Natural killer cell (primary cell): Measurements from ENCODE around the gene HMCN1. TPM values are rescaled to one million over a fixed set of nuclear protein-coding genes. Genes with fewer than 3 reads are reported as not detected.

Experiments used
- ATAC-seq, 3 donors: fragments of 150-1000 bp in 2 of 3; fragments of 200-7000 bp in 1 of 3; cut with Tn5 transposase; 1 replicate in 1 of 3; 2 replicates in 2 of 3; pipeline ENCODE4 v1.10.0; 2021; ENCODE audit warnings: mild to moderate bottlenecking in 2 of 3, moderate library complexity in 2 of 3
- DNase-seq, 2 donors: peaks; one replicate each; pipeline versions ENCODE4 v3.0.0 to v3.0.0-alpha.2; 2013 to 2021; ENCODE audit warnings: mixed read lengths in 1 of 2
- H3K27ac ChIP-seq: one replicate; pipeline ENCODE4 v1.5.1; 2013; ENCODE audit warnings: mild to moderate bottlenecking, low read length
- H3K27me3 ChIP-seq: one replicate; pipeline ENCODE4 v1.6.1; 2013; ENCODE audit warnings: low read length; ENCODE audit not compliant: control insufficient read depth, insufficient read depth
- H3K36me3 ChIP-seq: one replicate; pipeline ENCODE4 v1.6.1; 2013; ENCODE audit warnings: low read length; ENCODE audit not compliant: control insufficient read depth, insufficient read depth
- H3K4me1 ChIP-seq: one replicate; pipeline ENCODE4 v1.6.1; 2013; ENCODE audit warnings: low read length; ENCODE audit not compliant: control insufficient read depth, insufficient read depth
- H3K4me3 ChIP-seq: one replicate; pipeline ENCODE4 v1.5.1; 2013; ENCODE audit warnings: low read length
- H3K9me3 ChIP-seq: one replicate; pipeline ENCODE4 v1.6.1; 2013; ENCODE audit warnings: low read length; ENCODE audit not compliant: control insufficient read depth, insufficient read depth
- H3K27ac Mint-ChIP-seq, 2 donors: one replicate each; pipeline ENCODE4 v1.8.0; 2022; ENCODE audit warnings: mild to moderate bottlenecking in 2 of 2, mixed read lengths in 2 of 2, moderate library complexity in 1 of 2
- H3K27me3 Mint-ChIP-seq, 2 donors: one replicate each; pipeline ENCODE4 v1.8.0; 2022; ENCODE audit warnings: low read depth in 2 of 2, mixed read lengths in 2 of 2
- H3K36me3 Mint-ChIP-seq: one replicate; pipeline ENCODE4 v1.8.0; 2022; ENCODE audit warnings: mixed read lengths
- H3K4me1 Mint-ChIP-seq, 2 donors: one replicate each; pipeline ENCODE4 v1.8.0; 2022; ENCODE audit warnings: mixed read lengths in 2 of 2
- H3K4me3 Mint-ChIP-seq: one replicate; pipeline ENCODE4 v1.8.0; 2022; ENCODE audit warnings: mild to moderate bottlenecking, moderate library complexity, mixed read lengths
- H3K9me3 Mint-ChIP-seq, 2 donors: one replicate each; pipeline ENCODE4 v1.8.0; 2022; ENCODE audit warnings: mixed read lengths in 2 of 2
- CTCF ChIP-seq: fragments of 200-600 bp; IDR thresholded peaks from one replicate; pipeline ENCODE4 v1.8.0; 2022; ENCODE audit warnings: antibody characterized with exemption
- WGBS: methylation state at CpG from one replicate; pipeline ENCODE4 v1.1.7; 2013; ENCODE audit warnings: missing lambda C conversion rate; ENCODE audit not compliant: insufficient coverage; 5-methylcytosine and 5-hydroxymethylcytosine counted together
- intact Hi-C: fragments of 100-400 bp; cut with micrococcal nuclease; formaldehyde crosslinking; loops from one replicate; pipeline ENCODE4 v1.14.2; 2022
- total RNA-seq, 4 donors: library from RNA; stranded (reverse); fragments of 120-200 nt in 1 of 4; gene quantifications; one replicate each; pipeline versions ENCODE4 v1.2.3 to v1.2.4, GENCODE V29; 2013 to 2022

Gene HMCN1
- total RNA-seq, 3 donors from 2014 or later (not counting 1 experiment from before 2014, with no cell fraction given): 0.02 to 0.45 (median 0.39) TPM

- 80% methylated on average over 5 of the region's 5 CpGs for WGBS
- Mint-ChIP-seq H3K27me3 (peaks cover 42 to 82% of the 10 kb centered on the region in 2 donors), H3K36me3 (peaks cover 35% of the 10 kb centered on the region), H3K4me3 (no peak overlapping the region), H3K4me1 (peaks cover 16 to 18% of the 10 kb centered on the region in 2 donors), H3K27ac (no peak overlapping the region), H3K9me3 (peaks cover 7 to 11% of the 10 kb centered on the region in 2 donors)
- H3K36me3 ChIP-seq: no peaks in the 10 kb centered on the region
- ATAC-seq: no peak
- H3K4me3 ChIP-seq: no peak overlapping the region
- TF ChIP-seq CTCF: no peak
- peaks cover 11% of the 10 kb centered on the region for H3K4me1 ChIP-seq
- no peak overlapping the region for H3K27ac ChIP-seq
- no peaks in the 10 kb centered on the region for H3K9me3 ChIP-seq
- no peak for DNase-seq
- peaks cover 43% of the 10 kb centered on the region for H3K27me3 ChIP-seq
- intact Hi-C loops: no loop called here
Measured at GRCh38 chr1:185732951-185733350, 1.2 kb upstream of the HMCN1 start.

GRCh38 chr1:185734929-185735700, 924 bp downstream of the HMCN1 start:
- Histone ChIP-seq H3K4me3 (no peak overlapping the region), H3K9me3 (no peaks in the 10 kb centered on the region), H3K27ac (no peak overlapping the region), H3K4me1 (peaks cover 11% of the 10 kb centered on the region), H3K27me3 (peaks cover 40% of the 10 kb centered on the region), H3K36me3 (no peaks in the 10 kb centered on the region)
- no peak for TF ChIP-seq CTCF
- Mint-ChIP-seq H3K4me3 (peak overlapping the region; percentile 21), H3K27ac (no peak overlapping the region), H3K4me1 (peaks cover 16 to 18% of the 10 kb centered on the region in 2 donors), H3K9me3 (peaks cover 11% of the 10 kb centered on the region in 2 donors), H3K36me3 (peaks cover 23% of the 10 kb centered on the region), H3K27me3 (peaks cover 54 to 85% of the 10 kb centered on the region in 2 donors)
- ATAC-seq: no peak
- intact Hi-C loops: no loop called here
- DNase-seq: no peak
- 68% methylated on average over 10 of the region's 10 CpGs for whole genome bisulfite sequencing

GRCh38 chr1:185735701-185736064, 1.5 kb downstream of the HMCN1 start:
- DNase-seq (no peak), ATAC-seq (no peak)
- Mint-ChIP-seq H3K4me3 (no peak overlapping the region), H3K27me3 (peaks cover 55 to 83% of the 10 kb centered on the region in 2 donors), H3K27ac (no peak overlapping the region), H3K36me3 (peaks cover 19% of the 10 kb centered on the region), H3K9me3 (peaks cover 10 to 12% of the 10 kb centered on the region in 2 donors), H3K4me1 (peaks cover 16 to 18% of the 10 kb centered on the region in 2 donors)
- no peaks in the 10 kb centered on the region for H3K36me3 ChIP-seq
- H3K4me3 ChIP-seq: no peak overlapping the region
- H3K27ac ChIP-seq: no peak overlapping the region
- no peaks in the 10 kb centered on the region for H3K9me3 ChIP-seq
- no peak for TF ChIP-seq CTCF
- H3K4me1 ChIP-seq: peaks cover 11% of the 10 kb centered on the region
- 71% methylated on average over 1 of the region's 3 CpGs for WGBS
- H3K27me3 ChIP-seq: peaks cover 40% of the 10 kb centered on the region
- intact Hi-C loops: no loop called here
